Liver (tissue), 9 donors: ENCODE measurements around the gene MEIS1. TPM values are rescaled to one million over a fixed set of nuclear protein-coding genes. Genes with fewer than 3 reads are reported as not detected.

ENCODE experiments used
- DNase-seq: peaks from one replicate; pipeline ENCODE4 v3.0.0-alpha.2; 2017; ENCODE audit warnings: low spot score
- H3K27ac ChIP-seq, 2 donors: one replicate each; pipeline ENCODE4 v1.7.0; 2013; ENCODE audit warnings: inconsistent platforms in 2 of 2, low read length in 2 of 2, control low read depth in 1 of 2, low read depth in 1 of 2, mild to moderate bottlenecking in 1 of 2
- H3K27me3 ChIP-seq, 4 donors: one replicate each; pipeline versions ENCODE4 v1.6.1 to v1.7.0; 2013; ENCODE audit warnings: low read length in 3 of 4, inconsistent platforms in 1 of 4, mild to moderate bottlenecking in 1 of 4, moderate library complexity in 1 of 4; ENCODE audit not compliant: control insufficient read depth in 4 of 4, insufficient read depth in 4 of 4
- H3K36me3 ChIP-seq, 4 donors: one replicate each; pipeline versions ENCODE4 v1.6.1 to v1.7.0; 2013; ENCODE audit warnings: low read length in 3 of 4, mild to moderate bottlenecking in 3 of 4, low read depth in 1 of 4, moderate library complexity in 1 of 4; ENCODE audit not compliant: control insufficient read depth in 4 of 4, insufficient read depth in 3 of 4
- H3K4me1 ChIP-seq, 4 donors: one replicate each; pipeline versions ENCODE4 v1.6.1 to v1.7.0; 2013; ENCODE audit warnings: low read length in 3 of 4, mild to moderate bottlenecking in 3 of 4, moderate library complexity in 1 of 4; ENCODE audit not compliant: control insufficient read depth in 4 of 4, insufficient read depth in 4 of 4
- H3K4me3 ChIP-seq, 3 donors: one replicate each; pipeline versions ENCODE4 v1.6.1 to v1.7.0; 2013; ENCODE audit warnings: low read length in 3 of 3, control low read depth in 1 of 3, low read depth in 1 of 3, mild to moderate bottlenecking in 1 of 3
- H3K9ac ChIP-seq, 2 donors: one replicate each; pipeline ENCODE4 v1.7.0; 2013; ENCODE audit warnings: low read length in 2 of 2, mild to moderate bottlenecking in 2 of 2, moderate library complexity in 2 of 2, control low read depth in 1 of 2, low read depth in 1 of 2
- H3K9me3 ChIP-seq, 4 donors: one replicate each; pipeline versions ENCODE4 v1.6.1 to v1.7.0; 2013; ENCODE audit warnings: low read length in 3 of 4; ENCODE audit not compliant: control insufficient read depth in 4 of 4
- ATF3 ChIP-seq: IDR thresholded peaks from 2 replicates; pipeline ENCODE4 v1.6.1; 2016; ENCODE audit warnings: antibody characterized with exemption
- CTCF ChIP-seq: fragments of 150-350 bp; IDR thresholded peaks from 2 replicates; pipeline ENCODE4 v1.5.1; 2017; ENCODE audit warnings: improper control_type of control experiment, low read depth, low read length; ENCODE audit not compliant: missing input control
- EGR1 ChIP-seq, 2 donors: IDR thresholded peaks; 2 replicates each; pipeline ENCODE4 v1.6.1; 2016 to 2018; ENCODE audit warnings: antibody characterized with exemption in 2 of 2, low read depth in 2 of 2
- FOXA2 ChIP-seq: IDR thresholded peaks from 2 replicates; pipeline ENCODE4 v1.6.1; 2016; ENCODE audit warnings: antibody characterized with exemption
- HNF4G ChIP-seq: IDR thresholded peaks from 2 replicates; pipeline ENCODE4 v1.6.1; 2016; ENCODE audit warnings: antibody characterized with exemption
- JUND ChIP-seq, 2 donors: IDR thresholded peaks; 2 replicates each; pipeline ENCODE4 v1.6.1; 2016; ENCODE audit warnings: antibody characterized with exemption in 2 of 2
- MAX ChIP-seq: IDR thresholded peaks from 2 replicates; pipeline ENCODE4 v1.6.1; 2016; ENCODE audit warnings: antibody characterized with exemption
- NR2F2 ChIP-seq: IDR thresholded peaks from 2 replicates; pipeline ENCODE4 v1.6.1; 2016; ENCODE audit warnings: antibody characterized with exemption
- RAD21 ChIP-seq, 2 donors: IDR thresholded peaks; 2 replicates each; pipeline ENCODE4 v1.6.1; 2016; ENCODE audit warnings: antibody characterized with exemption in 2 of 2, mild to moderate bottlenecking in 2 of 2
- REST ChIP-seq: IDR thresholded peaks from 2 replicates; pipeline ENCODE4 v1.6.1; 2016; ENCODE audit warnings: antibody characterized with exemption, mild to moderate bottlenecking
- RXRA ChIP-seq, 2 donors: IDR thresholded peaks; 2 replicates each; pipeline ENCODE4 v1.6.1; 2017 to 2018; ENCODE audit warnings: antibody characterized with exemption in 2 of 2, mild to moderate bottlenecking in 1 of 2
- TAF1 ChIP-seq: conservative IDR thresholded peaks from 2 replicates; pipeline ENCODE4 v1.6.1; 2016; ENCODE audit warnings: antibody characterized with exemption, mild to moderate bottlenecking
- WGBS: extraction: QIAGEN DNeasy Blood & Tissue Kit; methylation state at CpG from one replicate; pipeline ENCODE4 v1.1.7; 2013; 5-methylcytosine and 5-hydroxymethylcytosine counted together
- polyA plus RNA-seq, 2 donors: library from polyadenylated mRNA; stranded (reverse) in 1 of 2; unstranded in 1 of 2; fragments of 200-250 nt in 1 of 2; fragments of >200 nt in 1 of 2; fragmentation: Nextera tagmentation in 1 of 2; extraction: Ambion mirVana in 1 of 2; gene quantifications; one replicate each; pipeline versions ENCODE4 v1.2.1 to v1.2.3, GENCODE V29; 2013 to 2015
- total RNA-seq, 2 donors: library from RNA; depleted of rRNA; stranded (reverse); fragments of >200 nt; gene quantifications; one replicate each; pipeline ENCODE4 v1.2.3, GENCODE V29; 2014
- donor health status: healthy.
- donor health status: healthy.
- donor health status: healthy.
- donor health status: healthy.
- donor health status: healthy.

MEIS1 gene
- total and polyA plus RNA-seq, 4 donors = 1.6 to 8.6 (median 5.5) TPM

- Histone ChIP-seq H3K9me3 (no peaks in the 10 kb centered on the region), H3K36me3 (no peaks in the 10 kb centered on the region), H3K4me1 (no peaks in the 10 kb centered on the region), H3K27ac (no peak overlapping the region), H3K27me3 (peaks cover 0 to 3% (median 0%) of the 10 kb centered on the region in 4 donors), H3K9ac (no peak overlapping the region), H3K4me3 (no peak overlapping the region)
- DNase-seq = no peak
- TF ChIP-seq FOXA2 = no peak
- peak in 1 of 2 donors; percentile 8 for TF ChIP-seq RXRA (IDR thresholded peaks at IDR 0.05)
- 69% methylated on average over 9 of the region's 9 CpGs for WGBS
These were observed 47.7 kb upstream of the MEIS1 start for GRCh38 chr2:66387016-66387753.

GRCh38 chr2:66389651-66390131 is 45.2 kb upstream of the MEIS1 start:
- Histone ChIP-seq H3K36me3 (no peaks in the 10 kb centered on the region), H3K4me1 (no peaks in the 10 kb centered on the region), H3K4me3 (no peak overlapping the region), H3K27me3 (peaks cover 0 to 3% (median 0%) of the 10 kb centered on the region in 4 donors), H3K9ac (no peak overlapping the region), H3K27ac (no peak overlapping the region), H3K9me3 (no peaks in the 10 kb centered on the region)
- WGBS = 80% methylated on average over 3 of the region's 3 CpGs
- no peak for DNase-seq
- TF ChIP-seq HNF4G = no peak
- no peak for TF ChIP-seq MAX
- TF ChIP-seq CTCF = no peak
- TF ChIP-seq RXRA (IDR thresholded peaks at IDR 0.05) = no peak
- no peak for TF ChIP-seq RAD21 (IDR thresholded peaks at IDR 0.05)
- no peak for TF ChIP-seq TAF1
- no peak for TF ChIP-seq JUND (IDR thresholded peaks at IDR 0.05)
- TF ChIP-seq REST = no peak
- no peak for TF ChIP-seq EGR1 (IDR thresholded peaks at IDR 0.05; ENCODE audit: low read depth in 2 of 2)
- TF ChIP-seq FOXA2 = no peak
- no peak for TF ChIP-seq ATF3
- TF ChIP-seq NR2F2 = no peak
